HG02642 (cell line): ENCODE results near the gene CAND2.

Experiments used
- ATAC-seq: cut with Tn5 transposase; IDR thresholded peaks from one replicate; pipeline ENCODE4 v1.9.1; 2021; ENCODE audit warnings: mild to moderate bottlenecking; ENCODE audit not compliant: unreplicated experiment, poor library complexity

Gene CAND2

GRCh38 chr3:12796171-12797123 is at the start of gene CAND2:
TSS of gene CAND2 (plus strand) at chr3:12796680. CDS start at chr3:12796721, 41 bp downstream.
- ATAC-seq: no peak

- no peak for ATAC-seq
Measured at GRCh38 chr3:12748477-12748876, 48.0 kb upstream of the CAND2 start.

- ATAC-seq: peak; percentile 28
Measured at GRCh38 chr3:12750223-12750622, 46.3 kb upstream of the CAND2 start.

GRCh38 chr3:12750658-12751071 is 45.8 kb upstream of the CAND2 start:
- peak; percentile 61 for ATAC-seq

- ATAC-seq: no peak
Measured at GRCh38 chr3:12751571-12751970, 44.9 kb upstream of the CAND2 start.

- no peak for ATAC-seq
Measured at GRCh38 chr3:12752102-12752501, 44.4 kb upstream of the CAND2 start.

- ATAC-seq: no peak
Measured at GRCh38 chr3:12752809-12753208, 43.7 kb upstream of the CAND2 start.

GRCh38 chr3:12753275-12754028 is 43.0 kb upstream of the CAND2 start:
- no peak for ATAC-seq

GRCh38 chr3:12754313-12754712 is 42.2 kb upstream of the CAND2 start:
- ATAC-seq: no peak

- ATAC-seq: no peak
Measured at GRCh38 chr3:12755754-12756153, 40.7 kb upstream of the CAND2 start.

- no peak for ATAC-seq
Measured at GRCh38 chr3:12756175-12756574, 40.3 kb upstream of the CAND2 start.

GRCh38 chr3:12756635-12757034 is 39.8 kb upstream of the CAND2 start:
- no peak for ATAC-seq

GRCh38 chr3:12758025-12758781 is 38.3 kb upstream of the CAND2 start:
- no peak for ATAC-seq

- no peak for ATAC-seq
Measured at GRCh38 chr3:12759097-12759679, 37.3 kb upstream of the CAND2 start, which contains the start of gene TMEM40. TSS of gene TMEM40 (minus strand) at chr3:12759259. CDS start at chr3:12749832, 9,427 bp downstream.

- ATAC-seq: no peak
Measured at GRCh38 chr3:12759693-12760565, 36.6 kb upstream of the CAND2 start.

GRCh38 chr3:12764171-12764776 is 32.2 kb upstream of the CAND2 start:
- ATAC-seq: no peak

- ATAC-seq: no peak
Measured at GRCh38 chr3:12766541-12766940, 29.9 kb upstream of the CAND2 start.

- no peak for ATAC-seq
Measured at GRCh38 chr3:12768579-12769527, 27.6 kb upstream of the CAND2 start.
